GM23338 (cell line): ENCODE measurements around the gene C22orf23. TPM values are rescaled to one million over a fixed set of nuclear protein-coding genes. Genes with fewer than 3 reads are reported as not detected.

Experiments
- ATAC-seq: fragments of 200-7000 bp; cut with Tn5 transposase; 3 replicates; pipeline ENCODE4 v1.9.1; 2020
- DNase-seq: peaks from one replicate; pipeline ENCODE4 v3.0.0-alpha.2; 2015; ENCODE audit warnings: low spot score
- H2AFZ ChIP-seq: fragments of 200-600 bp; sonication (generic); 2 replicates; pipeline ENCODE4 v1.8.0; 2016; ENCODE audit warnings: antibody characterized with exemption, mild to moderate bottlenecking, moderate library complexity
- H3F3A ChIP-seq: fragments of 200-600 bp; sonication (generic); replicated peaks from 2 replicates; pipeline ENCODE4 v1.8.0; 2017; ENCODE audit warnings: antibody characterized with exemption, mixed run types, low read depth
- H3K27ac ChIP-seq: fragments of 200-600 bp; sonication (generic); 2 replicates; pipeline ENCODE4 v1.6.1; 2016; ENCODE audit warnings: low read depth
- H3K27me3 ChIP-seq: fragments of 200-600 bp; sonication (generic); 2 replicates; pipeline ENCODE4 v1.8.0; 2016; ENCODE audit warnings: mild to moderate bottlenecking, mixed run types, moderate library complexity; ENCODE audit not compliant: insufficient read depth
- H3K36me3 ChIP-seq: fragments of 200-600 bp; sonication (generic); 2 replicates; pipeline ENCODE4 v1.8.0; 2016; ENCODE audit warnings: mild to moderate bottlenecking; ENCODE audit not compliant: insufficient read depth
- H3K4me1 ChIP-seq: fragments of 200-600 bp; sonication (generic); 2 replicates; pipeline ENCODE4 v1.8.0; 2016; ENCODE audit warnings: mild to moderate bottlenecking, moderate library complexity; ENCODE audit not compliant: insufficient read depth
- H3K4me2 ChIP-seq: fragments of 200-600 bp; sonication (generic); 2 replicates; pipeline ENCODE4 v1.7.1; 2017; ENCODE audit warnings: mixed run types
- H3K4me3 ChIP-seq: fragments of 200-600 bp; sonication (generic); 2 replicates; pipeline ENCODE4 v1.6.1; 2016; ENCODE audit warnings: mixed run types
- H3K79me2 ChIP-seq: fragments of 200-600 bp; sonication (generic); replicated peaks from 2 replicates; pipeline ENCODE4 v1.8.0; 2017; ENCODE audit warnings: mild to moderate bottlenecking; ENCODE audit not compliant: insufficient read depth
- H3K9me2 ChIP-seq: fragments of 200-600 bp; sonication (generic); 2 replicates; pipeline ENCODE4 v1.8.0; 2017; ENCODE audit not compliant: insufficient read depth
- H4K20me1 ChIP-seq: fragments of 200-600 bp; sonication (generic); replicated peaks from 2 replicates; pipeline ENCODE4 v1.8.0; 2017; ENCODE audit warnings: mild to moderate bottlenecking; ENCODE audit not compliant: insufficient read depth
- H3K27ac Mint-ChIP-seq: 2 replicates; pipeline ENCODE4 v1.8.0; 2020; ENCODE audit warnings: inconsistent platforms, mild to moderate bottlenecking, moderate library complexity, mixed read lengths
- H3K27me3 Mint-ChIP-seq: 3 replicates; pipeline ENCODE4 v1.8.0; 2022; ENCODE audit warnings: low read depth, mild to moderate bottlenecking, moderate library complexity, mixed read lengths, inconsistent platforms; ENCODE audit not compliant: insufficient read depth, poor library complexity
- H3K36me3 Mint-ChIP-seq: 3 replicates; pipeline ENCODE4 v1.8.0; 2021; ENCODE audit warnings: low read depth, mild to moderate bottlenecking, inconsistent platforms, moderate library complexity, mixed read lengths
- H3K4me1 Mint-ChIP-seq: 3 replicates; pipeline ENCODE4 v1.8.0; 2020; ENCODE audit warnings: mild to moderate bottlenecking, inconsistent platforms, mixed read lengths
- H3K4me3 Mint-ChIP-seq: 3 replicates; pipeline ENCODE4 v1.8.0; 2021; ENCODE audit warnings: moderate library complexity, mild to moderate bottlenecking, inconsistent platforms, mixed read lengths
- H3K9me3 Mint-ChIP-seq: 3 replicates; pipeline ENCODE4 v1.8.0; 2020; ENCODE audit warnings: moderate library complexity, mild to moderate bottlenecking, inconsistent platforms, mixed read lengths
- CREB1 ChIP-seq: fragments of 250-450 bp; sonication (Bioruptor Pico); IDR thresholded peaks from 2 replicates; pipeline ENCODE4 v1.5.0; 2020; ENCODE audit warnings: low read depth, mild to moderate bottlenecking, moderate library complexity
- EZH2phosphoT487 ChIP-seq: fragments of 200-600 bp; sonication (generic); IDR thresholded peaks from one replicate; pipeline ENCODE4 v1.8.1; 2018; ENCODE audit warnings: antibody characterized with exemption; ENCODE audit not compliant: unreplicated experiment
- STAT1 ChIP-seq: IDR thresholded peaks from one replicate; pipeline ENCODE4 v1.6.1; 2016; ENCODE audit warnings: antibody characterized with exemption; ENCODE audit not compliant: unreplicated experiment
- ZNF114 ChIP-seq: fragments of 250-450 bp; sonication (Bioruptor Pico); IDR thresholded peaks from 2 replicates; pipeline ENCODE4 v1.5.0; 2020; ENCODE audit warnings: mild to moderate bottlenecking, moderate library complexity
- polyA plus RNA-seq: library from polyadenylated mRNA; unstranded; fragments of >200 nt; fragmentation: Nextera tagmentation; extraction: Ambion mirVana; gene quantifications from 2 replicates; pipeline ENCODE4 v1.2.1, GENCODE V29; 2016
- total RNA-seq: library from RNA; depleted of rRNA; stranded (reverse); fragments of >200 nt; shearing (Covaris generic); gene quantifications from 2 replicates; pipeline ENCODE4 v1.2.3, GENCODE V29; 2014
- TF ChIP-seq, protein P1 (sequence below): IDR thresholded peaks from one replicate; pipeline ENCODE4 v1.6.1; 2018; ENCODE audit warnings: antibody characterized with exemption; ENCODE audit not compliant: unreplicated experiment
- TF ChIP-seq, protein P2 (sequence below): IDR thresholded peaks from 2 replicates; pipeline ENCODE4 v1.6.1; 2016; ENCODE audit warnings: antibody characterized with exemption
- TF ChIP-seq, protein P3 (sequence below): fragments of 250-450 bp; sonication (Bioruptor Pico); IDR thresholded peaks from 2 replicates; pipeline ENCODE4 v1.5.0; 2020; ENCODE audit warnings: mild to moderate bottlenecking, moderate library complexity

The C22orf23 gene
- total and polyA plus RNA-seq, 2 experiments from 2014 or later: 0.38 TPM; not detected in 1

DNA sequence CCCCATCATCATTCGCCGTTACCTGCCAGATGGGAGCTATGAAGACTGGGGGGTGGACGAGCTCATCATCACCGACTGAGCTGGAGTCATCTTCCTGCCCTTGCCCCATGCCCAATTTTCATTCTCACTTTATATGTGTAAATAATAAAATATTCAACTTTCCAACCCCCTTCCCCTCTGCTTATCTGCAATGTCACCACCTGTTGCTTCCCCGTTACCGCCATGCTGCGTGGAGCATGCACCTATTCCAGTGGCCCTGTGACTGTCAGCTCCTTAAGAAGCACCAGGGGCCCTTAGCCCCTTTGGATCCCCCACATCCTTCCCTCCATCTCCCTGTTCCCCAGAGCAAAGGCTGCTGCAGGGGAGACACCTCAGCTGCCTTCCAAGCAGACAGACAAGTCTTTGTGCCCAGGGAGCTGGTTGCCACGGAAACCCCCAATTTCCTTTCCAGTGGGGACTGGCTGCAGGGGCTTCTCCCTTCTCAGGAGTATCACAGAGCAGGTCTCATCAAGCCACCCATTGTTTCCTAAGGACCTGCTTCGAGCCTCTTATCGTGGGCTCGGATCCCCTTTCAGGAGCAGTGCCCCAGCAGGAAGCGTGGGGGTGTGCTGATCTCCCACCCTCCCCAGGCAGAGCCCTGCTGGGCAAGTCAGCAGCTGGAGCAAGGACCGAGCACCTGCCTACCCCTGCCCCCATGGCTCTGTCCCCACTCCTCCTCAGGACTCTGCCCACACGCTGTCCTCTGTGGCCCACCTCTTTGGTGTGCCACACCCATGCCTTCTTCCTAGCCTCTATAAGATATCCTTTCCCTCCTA is 14.4 kb upstream of the C22orf23 start (continued):
- TF ChIP-seq, protein P1, sequence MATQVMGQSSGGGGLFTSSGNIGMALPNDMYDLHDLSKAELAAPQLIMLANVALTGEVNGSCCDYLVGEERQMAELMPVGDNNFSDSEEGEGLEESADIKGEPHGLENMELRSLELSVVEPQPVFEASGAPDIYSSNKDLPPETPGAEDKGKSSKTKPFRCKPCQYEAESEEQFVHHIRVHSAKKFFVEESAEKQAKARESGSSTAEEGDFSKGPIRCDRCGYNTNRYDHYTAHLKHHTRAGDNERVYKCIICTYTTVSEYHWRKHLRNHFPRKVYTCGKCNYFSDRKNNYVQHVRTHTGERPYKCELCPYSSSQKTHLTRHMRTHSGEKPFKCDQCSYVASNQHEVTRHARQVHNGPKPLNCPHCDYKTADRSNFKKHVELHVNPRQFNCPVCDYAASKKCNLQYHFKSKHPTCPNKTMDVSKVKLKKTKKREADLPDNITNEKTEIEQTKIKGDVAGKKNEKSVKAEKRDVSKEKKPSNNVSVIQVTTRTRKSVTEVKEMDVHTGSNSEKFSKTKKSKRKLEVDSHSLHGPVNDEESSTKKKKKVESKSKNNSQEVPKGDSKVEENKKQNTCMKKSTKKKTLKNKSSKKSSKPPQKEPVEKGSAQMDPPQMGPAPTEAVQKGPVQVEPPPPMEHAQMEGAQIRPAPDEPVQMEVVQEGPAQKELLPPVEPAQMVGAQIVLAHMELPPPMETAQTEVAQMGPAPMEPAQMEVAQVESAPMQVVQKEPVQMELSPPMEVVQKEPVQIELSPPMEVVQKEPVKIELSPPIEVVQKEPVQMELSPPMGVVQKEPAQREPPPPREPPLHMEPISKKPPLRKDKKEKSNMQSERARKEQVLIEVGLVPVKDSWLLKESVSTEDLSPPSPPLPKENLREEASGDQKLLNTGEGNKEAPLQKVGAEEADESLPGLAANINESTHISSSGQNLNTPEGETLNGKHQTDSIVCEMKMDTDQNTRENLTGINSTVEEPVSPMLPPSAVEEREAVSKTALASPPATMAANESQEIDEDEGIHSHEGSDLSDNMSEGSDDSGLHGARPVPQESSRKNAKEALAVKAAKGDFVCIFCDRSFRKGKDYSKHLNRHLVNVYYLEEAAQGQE: no peak
- no peak for TF ChIP-seq STAT1

DNA sequence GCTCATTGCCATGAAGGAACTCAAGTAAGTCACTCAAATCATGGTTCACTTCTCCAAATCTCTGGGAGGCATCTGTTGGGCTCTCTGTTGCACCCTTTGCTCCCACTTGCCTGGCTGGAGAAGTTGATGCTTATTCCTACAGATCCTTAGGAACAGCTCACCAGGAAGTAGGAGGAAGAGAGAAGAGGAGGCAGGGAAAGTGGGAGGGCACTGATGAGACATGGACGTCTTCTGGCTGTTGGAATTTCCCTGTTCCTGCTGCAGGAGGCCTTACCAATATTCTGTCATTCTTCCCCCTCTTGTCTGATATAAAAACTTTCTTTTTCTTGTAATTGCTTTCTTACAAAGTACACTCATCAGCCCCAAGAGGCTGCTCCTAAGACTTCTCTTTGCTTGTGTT is 13.7 kb upstream of the C22orf23 start:
- Histone ChIP-seq H3K4me1 (peaks cover 13% of the 10 kb centered on the region), H3K36me3 (peaks cover 8% of the 10 kb centered on the region), H3K9me2 (no peaks in the 10 kb centered on the region), H2AFZ (no peak overlapping the region), H3K79me2 (peaks cover 5% of the 10 kb centered on the region; the same call in 1 of the 2 replicates), H3K4me3 (no peak overlapping the region), H3K27me3 (no peaks in the 10 kb centered on the region), H4K20me1 (peaks cover 23% of the 10 kb centered on the region), H3F3A (peaks cover 9% of the 10 kb centered on the region; the same call in 1 of the 2 replicates), H3K4me2 (no peak overlapping the region), H3K27ac (no peak overlapping the region)
- H3K4me1 Mint-ChIP-seq: peaks cover 32% of the 10 kb centered on the region
- DNase-seq (no peak), ATAC-seq (no peak)
- H3K27me3 Mint-ChIP-seq: peaks cover 15% of the 10 kb centered on the region
- H3K36me3 Mint-ChIP-seq: peaks cover 44% of the 10 kb centered on the region
- H3K9me3 Mint-ChIP-seq: no peaks in the 10 kb centered on the region; the same call in 2 of the 3 replicates
- no peak overlapping the region for H3K27ac Mint-ChIP-seq
- no peak overlapping the region; the same call in 2 of the 3 replicates for H3K4me3 Mint-ChIP-seq
- TF ChIP-seq, protein P2, sequence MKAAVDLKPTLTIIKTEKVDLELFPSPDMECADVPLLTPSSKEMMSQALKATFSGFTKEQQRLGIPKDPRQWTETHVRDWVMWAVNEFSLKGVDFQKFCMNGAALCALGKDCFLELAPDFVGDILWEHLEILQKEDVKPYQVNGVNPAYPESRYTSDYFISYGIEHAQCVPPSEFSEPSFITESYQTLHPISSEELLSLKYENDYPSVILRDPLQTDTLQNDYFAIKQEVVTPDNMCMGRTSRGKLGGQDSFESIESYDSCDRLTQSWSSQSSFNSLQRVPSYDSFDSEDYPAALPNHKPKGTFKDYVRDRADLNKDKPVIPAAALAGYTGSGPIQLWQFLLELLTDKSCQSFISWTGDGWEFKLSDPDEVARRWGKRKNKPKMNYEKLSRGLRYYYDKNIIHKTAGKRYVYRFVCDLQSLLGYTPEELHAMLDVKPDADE: no peak
- TF ChIP-seq, protein P3, sequence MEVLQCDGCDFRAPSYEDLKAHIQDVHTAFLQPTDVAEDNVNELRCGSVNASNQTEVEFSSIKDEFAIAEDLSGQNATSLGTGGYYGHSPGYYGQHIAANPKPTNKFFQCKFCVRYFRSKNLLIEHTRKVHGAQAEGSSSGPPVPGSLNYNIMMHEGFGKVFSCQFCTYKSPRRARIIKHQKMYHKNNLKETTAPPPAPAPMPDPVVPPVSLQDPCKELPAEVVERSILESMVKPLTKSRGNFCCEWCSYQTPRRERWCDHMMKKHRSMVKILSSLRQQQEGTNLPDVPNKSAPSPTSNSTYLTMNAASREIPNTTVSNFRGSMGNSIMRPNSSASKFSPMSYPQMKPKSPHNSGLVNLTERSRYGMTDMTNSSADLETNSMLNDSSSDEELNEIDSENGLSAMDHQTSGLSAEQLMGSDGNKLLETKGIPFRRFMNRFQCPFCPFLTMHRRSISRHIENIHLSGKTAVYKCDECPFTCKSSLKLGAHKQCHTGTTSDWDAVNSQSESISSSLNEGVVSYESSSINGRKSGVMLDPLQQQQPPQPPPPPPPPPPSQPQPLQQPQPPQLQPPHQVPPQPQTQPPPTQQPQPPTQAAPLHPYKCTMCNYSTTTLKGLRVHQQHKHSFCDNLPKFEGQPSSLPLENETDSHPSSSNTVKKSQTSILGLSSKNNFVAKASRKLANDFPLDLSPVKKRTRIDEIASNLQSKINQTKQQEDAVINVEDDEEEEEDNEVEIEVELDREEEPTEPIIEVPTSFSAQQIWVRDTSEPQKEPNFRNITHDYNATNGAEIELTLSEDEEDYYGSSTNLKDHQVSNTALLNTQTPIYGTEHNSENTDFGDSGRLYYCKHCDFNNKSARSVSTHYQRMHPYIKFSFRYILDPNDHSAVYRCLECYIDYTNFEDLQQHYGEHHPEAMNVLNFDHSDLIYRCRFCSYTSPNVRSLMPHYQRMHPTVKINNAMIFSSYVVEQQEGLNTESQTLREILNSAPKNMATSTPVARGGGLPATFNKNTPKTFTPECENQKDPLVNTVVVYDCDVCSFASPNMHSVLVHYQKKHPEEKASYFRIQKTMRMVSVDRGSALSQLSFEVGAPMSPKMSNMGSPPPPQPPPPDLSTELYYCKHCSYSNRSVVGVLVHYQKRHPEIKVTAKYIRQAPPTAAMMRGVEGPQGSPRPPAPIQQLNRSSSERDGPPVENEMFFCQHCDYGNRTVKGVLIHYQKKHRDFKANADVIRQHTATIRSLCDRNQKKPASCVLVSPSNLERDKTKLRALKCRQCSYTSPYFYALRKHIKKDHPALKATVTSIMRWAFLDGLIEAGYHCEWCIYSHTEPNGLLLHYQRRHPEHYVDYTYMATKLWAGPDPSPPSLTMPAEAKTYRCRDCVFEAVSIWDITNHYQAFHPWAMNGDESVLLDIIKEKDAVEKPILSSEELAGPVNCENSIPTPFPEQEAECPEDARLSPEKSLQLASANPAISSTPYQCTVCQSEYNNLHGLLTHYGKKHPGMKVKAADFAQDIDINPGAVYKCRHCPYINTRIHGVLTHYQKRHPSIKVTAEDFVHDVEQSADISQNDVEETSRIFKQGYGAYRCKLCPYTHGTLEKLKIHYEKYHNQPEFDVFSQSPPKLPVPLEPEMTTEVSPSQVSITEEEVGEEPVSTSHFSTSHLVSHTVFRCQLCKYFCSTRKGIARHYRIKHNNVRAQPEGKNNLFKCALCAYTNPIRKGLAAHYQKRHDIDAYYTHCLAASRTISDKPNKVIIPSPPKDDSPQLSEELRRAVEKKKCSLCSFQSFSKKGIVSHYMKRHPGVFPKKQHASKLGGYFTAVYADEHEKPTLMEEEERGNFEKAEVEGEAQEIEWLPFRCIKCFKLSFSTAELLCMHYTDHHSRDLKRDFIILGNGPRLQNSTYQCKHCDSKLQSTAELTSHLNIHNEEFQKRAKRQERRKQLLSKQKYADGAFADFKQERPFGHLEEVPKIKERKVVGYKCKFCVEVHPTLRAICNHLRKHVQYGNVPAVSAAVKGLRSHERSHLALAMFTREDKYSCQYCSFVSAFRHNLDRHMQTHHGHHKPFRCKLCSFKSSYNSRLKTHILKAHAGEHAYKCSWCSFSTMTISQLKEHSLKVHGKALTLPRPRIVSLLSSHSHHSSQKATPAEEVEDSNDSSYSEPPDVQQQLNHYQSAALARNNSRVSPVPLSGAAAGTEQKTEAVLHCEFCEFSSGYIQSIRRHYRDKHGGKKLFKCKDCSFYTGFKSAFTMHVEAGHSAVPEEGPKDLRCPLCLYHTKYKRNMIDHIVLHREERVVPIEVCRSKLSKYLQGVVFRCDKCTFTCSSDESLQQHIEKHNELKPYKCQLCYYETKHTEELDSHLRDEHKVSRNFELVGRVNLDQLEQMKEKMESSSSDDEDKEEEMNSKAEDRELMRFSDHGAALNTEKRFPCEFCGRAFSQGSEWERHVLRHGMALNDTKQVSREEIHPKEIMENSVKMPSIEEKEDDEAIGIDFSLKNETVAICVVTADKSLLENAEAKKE (CRISPR knock-in tag): no peak
- no peak for TF ChIP-seq ZNF114 (CRISPR knock-in tag)
- TF ChIP-seq CREB1: no peak
- TF ChIP-seq, protein P1: no peak
- no peak for TF ChIP-seq EZH2phosphoT487
